ENCODE data around the gene ERICH2.

ERICH2 gene

GRCh38 chr2:170818036-170818751, 48.0 kb downstream of the ERICH2 start:
- DNase-seq, result no peak

- DNase-seq, result no peak
These were observed 48.7 kb downstream of the ERICH2 start for GRCh38 chr2:170818752-170819470.

- no peak for DNase-seq
These were observed 49.8 kb downstream of the ERICH2 start for GRCh38 chr2:170819680-170820664.

- no peak for DNase-seq
These were observed 50.8 kb downstream of the ERICH2 start for GRCh38 chr2:170820757-170821530.

- DNase-seq, result no peak
These were observed 51.5 kb downstream of the ERICH2 start for GRCh38 chr2:170821531-170822289.

- no peak for DNase-seq
These were observed 52.3 kb downstream of the ERICH2 start for GRCh38 chr2:170822290-170823087.

GRCh38 chr2:170823088-170823897, 53.1 kb downstream of the ERICH2 start:
- no peak for DNase-seq

GRCh38 chr2:170823898-170824215, 53.7 kb downstream of the ERICH2 start:
- DNase-seq, result no peak

GRCh38 chr2:170824526-170825015, 54.4 kb downstream of the ERICH2 start:
- no peak for DNase-seq

- no peak for DNase-seq
These were observed 57.8 kb downstream of the ERICH2 start for GRCh38 chr2:170827841-170828532.

- DNase-seq, result no peak
These were observed 58.3 kb downstream of the ERICH2 start for GRCh38 chr2:170828533-170828916.

GRCh38 chr2:170829036-170829435, 58.9 kb downstream of the ERICH2 start:
- DNase-seq, result no peak

GRCh38 chr2:170830166-170830565, 60.0 kb downstream of the ERICH2 start:
- DNase-seq, result no peak

- DNase-seq, result no peak
These were observed 60.9 kb downstream of the ERICH2 start for GRCh38 chr2:170831115-170831514.

- DNase-seq, result no peak
These were observed 65.8 kb downstream of the ERICH2 start for GRCh38 chr2:170836027-170836426.

GRCh38 chr2:170840717-170841210, 70.6 kb downstream of the ERICH2 start:
- DNase-seq, result no peak

- no peak for DNase-seq
These were observed 72.6 kb downstream of the ERICH2 start for GRCh38 chr2:170842785-170843184.

- DNase-seq, result no peak
These were observed 73.5 kb downstream of the ERICH2 start for GRCh38 chr2:170843656-170844055.

- no peak for DNase-seq
These were observed 75.2 kb downstream of the ERICH2 start for GRCh38 chr2:170845343-170845742.
